IgD-negative memory B cell (primary cell): ENCODE data around the gene LRRC4B. TPM values are rescaled to one million over a fixed set of nuclear protein-coding genes. Genes with fewer than 3 reads are reported as not detected.
"Not testable (repeated sequence)": the region's sequence is repeated elsewhere in the genome, so short reads cannot be mapped to it uniquely, and the experiment has no call there.

Experiments used
- H3K27ac Mint-ChIP-seq, 3 donors: one replicate each; pipeline ENCODE4 v1.8.0; 2020 to 2022; ENCODE audit warnings: mild to moderate bottlenecking in 3 of 3, mixed read lengths in 3 of 3, moderate library complexity in 1 of 3
- H3K27me3 Mint-ChIP-seq: one replicate; pipeline ENCODE4 v1.8.0; 2021; ENCODE audit warnings: mixed read lengths
- H3K36me3 Mint-ChIP-seq: one replicate; pipeline ENCODE4 v1.8.0; 2020; ENCODE audit warnings: mild to moderate bottlenecking, mixed read lengths
- H3K4me1 Mint-ChIP-seq, 3 donors: one replicate each; pipeline ENCODE4 v1.8.0; 2020 to 2022; ENCODE audit warnings: mixed read lengths in 3 of 3, mild to moderate bottlenecking in 1 of 3
- H3K4me3 Mint-ChIP-seq, 4 donors: one replicate each; pipeline ENCODE4 v1.8.0; 2020 to 2022; ENCODE audit warnings: mild to moderate bottlenecking in 4 of 4, mixed read lengths in 4 of 4, moderate library complexity in 3 of 4
- H3K9me3 Mint-ChIP-seq, 3 donors: one replicate each; pipeline ENCODE4 v1.8.0; 2020 to 2021; ENCODE audit warnings: mixed read lengths in 3 of 3, mild to moderate bottlenecking in 1 of 3
- polyA plus RNA-seq: library from polyadenylated mRNA; unstranded; fragments of 300-500 nt; fragmentation: Illumina TruSeq; gene quantifications from one replicate; pipeline ENCODE4 v1.2.3, GENCODE V29; 2021

Gene LRRC4B, protein sequence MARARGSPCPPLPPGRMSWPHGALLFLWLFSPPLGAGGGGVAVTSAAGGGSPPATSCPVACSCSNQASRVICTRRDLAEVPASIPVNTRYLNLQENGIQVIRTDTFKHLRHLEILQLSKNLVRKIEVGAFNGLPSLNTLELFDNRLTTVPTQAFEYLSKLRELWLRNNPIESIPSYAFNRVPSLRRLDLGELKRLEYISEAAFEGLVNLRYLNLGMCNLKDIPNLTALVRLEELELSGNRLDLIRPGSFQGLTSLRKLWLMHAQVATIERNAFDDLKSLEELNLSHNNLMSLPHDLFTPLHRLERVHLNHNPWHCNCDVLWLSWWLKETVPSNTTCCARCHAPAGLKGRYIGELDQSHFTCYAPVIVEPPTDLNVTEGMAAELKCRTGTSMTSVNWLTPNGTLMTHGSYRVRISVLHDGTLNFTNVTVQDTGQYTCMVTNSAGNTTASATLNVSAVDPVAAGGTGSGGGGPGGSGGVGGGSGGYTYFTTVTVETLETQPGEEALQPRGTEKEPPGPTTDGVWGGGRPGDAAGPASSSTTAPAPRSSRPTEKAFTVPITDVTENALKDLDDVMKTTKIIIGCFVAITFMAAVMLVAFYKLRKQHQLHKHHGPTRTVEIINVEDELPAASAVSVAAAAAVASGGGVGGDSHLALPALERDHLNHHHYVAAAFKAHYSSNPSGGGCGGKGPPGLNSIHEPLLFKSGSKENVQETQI
- not detected for polyA plus RNA-seq

DNA sequence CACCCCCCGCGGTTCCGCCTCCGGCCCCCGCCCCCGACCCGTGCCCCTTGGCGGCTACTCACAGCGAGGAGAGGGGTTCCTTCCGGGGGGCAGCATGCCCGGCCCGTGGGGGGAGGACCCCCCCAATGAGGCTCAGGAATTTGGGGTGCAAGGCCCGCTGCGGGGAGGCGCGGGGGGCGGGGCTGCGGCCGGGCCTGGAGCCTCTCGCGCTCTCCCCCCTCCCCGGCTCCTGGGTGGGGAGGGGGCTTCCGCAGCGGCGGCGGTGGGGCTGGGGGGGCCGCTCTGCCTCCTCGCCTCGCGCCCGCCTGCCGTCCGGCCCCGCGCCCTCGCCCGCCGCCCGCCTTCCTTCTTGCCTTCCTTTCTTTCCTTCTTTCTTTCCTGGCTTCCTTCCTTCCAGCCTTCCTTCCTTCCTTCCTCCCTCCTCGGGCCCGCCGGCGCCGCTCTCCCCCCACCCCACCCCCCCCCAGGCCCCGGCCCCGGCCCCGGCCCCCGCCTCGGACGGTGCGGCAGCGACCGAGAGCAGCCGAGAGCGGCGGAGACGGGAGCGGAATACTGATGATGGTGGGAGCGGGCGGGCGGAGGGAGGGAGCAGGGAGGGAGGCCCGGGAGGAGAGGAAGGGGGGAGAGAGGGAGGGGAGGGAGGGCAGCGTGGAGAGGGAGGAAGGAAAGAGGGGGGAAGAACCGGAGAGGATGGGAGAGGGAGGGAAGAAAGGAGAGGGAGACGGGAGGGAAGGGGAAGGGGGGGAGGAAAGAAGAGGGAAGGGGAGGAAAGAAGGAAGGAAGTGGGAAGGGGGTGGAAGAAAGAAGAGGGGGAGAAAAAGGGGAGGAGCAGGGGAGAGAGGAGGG is at the start of gene LRRC4B:
TSS of gene LRRC4B (minus strand) at position 554 of the 846 bp plus-strand sequence. CDS start 19,597 bp downstream, outside the sequence.
- Mint-ChIP-seq H3K27me3 (peaks cover 40% of the 10 kb centered on the region), H3K27ac (no peak within 1 kb of the TSS), H3K4me1 (peaks cover 0 to 6% (median 0%) of the 10 kb centered on the region in 3 donors), H3K4me3 (no peak within 1 kb of the TSS), H3K9me3 (peaks cover 0 to 3% (median 0%) of the 10 kb centered on the region in 3 donors), H3K36me3 (peaks cover 2% of the 10 kb centered on the region)

DNA sequence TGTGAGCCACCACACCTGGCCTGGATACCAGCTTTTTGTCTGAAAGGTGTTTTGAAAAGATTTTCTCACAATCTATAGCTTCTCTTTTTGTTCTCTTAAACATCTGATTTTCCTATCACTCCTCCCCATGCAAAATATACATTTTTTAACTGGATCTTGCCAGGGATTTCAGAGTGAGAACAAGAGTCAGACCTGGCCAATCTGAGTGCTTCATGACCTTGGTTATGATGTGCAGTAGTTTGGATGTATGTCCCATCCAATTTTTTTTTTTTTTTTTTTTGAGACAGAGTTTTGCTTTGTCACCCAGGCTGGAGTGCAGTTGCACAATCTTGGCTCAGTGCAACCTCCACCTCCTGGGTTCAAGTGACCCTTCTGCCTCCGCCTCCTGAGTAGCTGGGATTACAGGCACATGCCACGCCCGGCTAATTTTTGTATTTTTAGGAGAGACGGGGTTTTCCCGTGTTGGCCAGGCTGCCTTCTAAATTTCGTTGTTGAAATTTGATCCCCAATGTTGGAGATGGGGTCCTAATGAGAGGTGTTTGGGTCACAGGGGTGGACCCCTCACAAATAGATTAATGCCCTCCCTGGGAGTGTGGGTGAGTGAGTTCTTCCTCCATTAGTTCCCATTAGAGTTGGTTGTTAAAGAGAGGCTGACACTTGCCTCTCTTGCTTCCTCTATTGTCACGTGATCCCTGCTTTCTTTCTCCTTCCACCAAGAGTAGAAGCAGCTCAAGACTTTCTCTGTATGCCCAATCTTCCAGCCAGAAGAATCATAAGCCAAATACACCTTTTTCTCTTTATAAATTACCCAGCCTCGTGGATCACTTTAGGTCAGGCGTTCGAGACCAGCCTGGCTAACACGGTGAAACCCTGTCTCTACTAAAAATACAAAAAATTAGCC is 44.5 kb upstream of the LRRC4B start:
- not testable (repeated sequence) for H3K36me3 Mint-ChIP-seq, H3K4me1 Mint-ChIP-seq, H3K27ac Mint-ChIP-seq, H3K27me3 Mint-ChIP-seq, H3K4me3 Mint-ChIP-seq, H3K9me3 Mint-ChIP-seq

DNA sequence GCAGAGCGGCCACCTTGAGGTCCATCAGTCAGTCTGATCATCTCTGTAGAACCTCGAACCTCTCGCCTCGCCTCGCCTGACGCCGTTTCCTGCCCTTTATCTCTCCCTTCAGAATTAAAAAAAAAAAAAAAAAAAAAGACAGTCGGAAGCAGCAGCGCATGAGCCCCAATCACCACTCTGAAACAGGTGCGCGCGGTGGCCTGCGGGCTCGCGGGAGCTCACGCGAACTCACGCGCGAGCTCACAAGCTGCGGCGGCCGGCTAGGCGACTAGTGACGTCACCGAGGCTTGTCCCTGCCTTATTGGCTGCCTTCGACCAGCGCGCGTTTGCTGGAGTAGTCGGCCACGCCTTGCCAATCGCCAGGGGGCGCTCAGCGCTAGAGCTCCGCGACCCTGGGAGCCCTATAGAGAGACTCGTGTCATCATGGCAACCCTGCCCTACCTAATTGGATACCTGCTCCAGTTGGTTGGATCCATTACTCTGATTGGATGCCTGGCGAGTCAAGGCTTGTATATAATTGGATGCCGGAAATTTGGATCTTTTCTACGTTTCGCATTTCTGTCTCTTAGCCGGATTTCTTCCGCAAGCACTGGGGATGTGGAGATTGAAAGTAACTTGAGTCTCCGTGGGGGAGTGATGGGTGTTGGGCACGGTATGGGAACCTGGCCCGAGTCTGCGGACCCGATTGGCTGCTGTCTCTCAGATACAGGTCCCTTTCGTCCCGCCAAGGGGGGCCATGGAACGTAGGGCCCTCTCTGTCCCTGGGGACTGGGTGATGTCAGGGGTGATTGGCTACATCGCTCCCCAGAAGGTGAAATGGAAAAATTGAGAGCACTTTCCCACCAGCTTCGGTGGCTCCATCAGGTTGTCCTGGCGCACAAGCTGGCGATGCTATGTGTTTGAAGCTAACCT is 39.9 kb upstream of the LRRC4B start:
- Mint-ChIP-seq H3K4me3 (peak overlapping the region in 2 of 4 donors; percentile 65 to 72), H3K9me3 (peaks cover 3 to 11% (median 11%) of the 10 kb centered on the region in 3 donors), H3K4me1 (peaks cover 4 to 5% (median 4%) of the 10 kb centered on the region in 3 donors), H3K27me3 (peaks cover 13% of the 10 kb centered on the region), H3K27ac (peak overlapping the region in 1 of 3 donors; percentile 50), H3K36me3 (peaks cover 3% of the 10 kb centered on the region)

DNA sequence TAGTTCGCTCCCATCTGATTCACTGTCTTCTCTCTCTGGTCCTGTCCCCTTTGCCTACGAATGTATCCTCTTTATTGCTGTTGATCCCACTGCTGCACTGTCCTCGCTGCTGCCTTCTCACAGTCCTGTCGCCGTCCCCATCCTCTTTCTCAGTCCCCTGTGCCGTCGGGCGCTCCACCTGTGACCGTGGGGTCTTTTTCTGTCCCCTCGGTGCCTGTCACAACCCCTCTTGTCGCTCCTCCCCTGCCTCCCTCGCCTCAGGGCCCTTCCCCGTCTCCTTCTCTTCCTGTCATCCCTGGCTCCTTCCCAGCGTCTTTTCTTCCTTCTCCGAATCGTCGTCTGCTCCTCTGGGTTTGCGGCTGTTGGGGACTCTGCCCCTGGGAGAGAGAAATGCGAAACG is 39.2 kb upstream of the LRRC4B start:
- H3K27me3 Mint-ChIP-seq: peaks cover 19% of the 10 kb centered on the region
- peaks cover 4 to 5% (median 4%) of the 10 kb centered on the region in 3 donors for H3K4me1 Mint-ChIP-seq
- peak overlapping the region in 1 of 3 donors; percentile 76 for H3K27ac Mint-ChIP-seq
- peaks cover 4 to 11% (median 11%) of the 10 kb centered on the region in 3 donors for H3K9me3 Mint-ChIP-seq
- no peak overlapping the region for H3K4me3 Mint-ChIP-seq
- peaks cover 5% of the 10 kb centered on the region for H3K36me3 Mint-ChIP-seq

DNA sequence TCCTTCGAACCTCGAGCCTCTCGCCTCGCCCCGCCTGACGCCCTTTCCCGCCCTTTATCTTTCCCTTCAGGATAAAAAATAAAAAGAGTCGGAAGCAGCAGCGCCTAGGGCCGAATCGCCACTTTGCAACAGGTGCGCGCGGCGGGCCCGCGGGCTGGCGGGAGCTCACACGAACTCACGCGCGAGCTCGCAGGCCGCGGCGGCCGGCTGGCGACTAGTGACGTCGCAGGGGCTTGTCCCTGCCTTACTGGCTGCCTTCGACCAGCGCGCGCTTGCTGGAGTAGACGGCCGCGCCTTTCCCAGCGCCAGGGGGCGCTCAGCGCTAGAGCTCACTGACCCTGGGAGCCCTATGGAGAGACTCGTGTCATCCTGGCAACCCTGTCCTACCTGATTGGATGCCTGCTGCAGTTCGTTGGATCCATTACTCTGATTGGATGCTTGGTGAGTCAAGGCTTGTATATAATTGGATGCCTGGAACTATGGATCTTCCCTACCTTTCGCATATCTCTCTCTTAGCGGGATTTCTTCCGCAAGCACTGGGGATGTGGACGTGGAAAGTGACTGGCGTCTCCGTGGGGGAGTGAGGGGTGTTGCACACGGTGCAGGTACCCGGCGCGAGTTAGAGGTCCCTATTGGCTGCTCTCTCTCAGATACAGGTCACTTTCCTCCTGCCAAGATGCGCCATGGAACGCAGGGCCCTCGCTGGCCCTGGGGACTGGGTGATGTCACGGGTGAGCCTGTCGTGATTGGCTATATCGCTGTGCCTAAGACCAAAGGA is 38.0 kb upstream of the LRRC4B start:
- Mint-ChIP-seq H3K4me3 (peak overlapping the region in 1 of 4 donors; percentile 84), H3K27me3 (peaks cover 19% of the 10 kb centered on the region), H3K9me3 (peaks cover 4 to 11% (median 11%) of the 10 kb centered on the region in 3 donors)
- H3K4me1 Mint-ChIP-seq, H3K36me3 Mint-ChIP-seq, H3K27ac Mint-ChIP-seq: not testable (repeated sequence)

DNA sequence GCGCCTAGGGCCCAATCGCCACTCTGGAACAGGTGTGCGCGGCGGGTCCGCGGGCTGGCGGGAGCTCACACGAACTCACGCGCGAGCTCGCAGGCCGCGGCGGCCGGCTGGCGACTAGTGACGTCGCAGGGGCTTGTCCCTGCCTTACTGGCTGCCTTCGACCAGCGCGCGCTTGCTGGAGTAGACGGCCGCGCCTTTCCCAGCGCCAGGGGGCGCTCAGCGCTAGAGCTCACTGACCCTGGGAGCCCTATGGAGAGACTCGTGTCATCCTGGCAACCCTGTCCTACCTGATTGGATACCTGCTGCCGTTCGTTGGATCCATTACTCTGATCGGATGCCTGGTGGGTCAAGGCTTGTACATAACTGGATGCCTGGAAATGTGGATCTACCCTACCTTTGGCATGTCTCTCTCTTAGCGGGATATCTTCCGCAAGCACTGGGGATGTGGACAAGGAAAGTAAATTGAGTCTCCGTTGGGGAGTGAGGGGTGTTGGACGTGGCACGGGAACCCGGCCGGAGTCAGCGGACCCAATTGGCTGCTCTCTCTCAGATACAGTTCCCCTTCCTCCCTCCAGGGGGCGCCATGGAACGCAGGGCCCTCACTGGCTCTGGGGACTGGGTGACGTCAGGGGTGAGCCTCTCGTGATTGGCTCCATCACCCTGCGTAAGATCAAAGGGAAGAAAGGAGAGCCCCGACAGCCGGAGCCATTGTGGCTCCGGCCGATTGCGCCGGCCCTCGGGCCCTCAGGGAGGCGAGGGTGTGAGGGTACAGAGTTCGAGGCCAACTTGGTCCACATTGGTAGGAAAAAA is 36.2 kb upstream of the LRRC4B start:
- not testable (repeated sequence) for H3K36me3 Mint-ChIP-seq, H3K27ac Mint-ChIP-seq, H3K4me3 Mint-ChIP-seq, H3K4me1 Mint-ChIP-seq
- Mint-ChIP-seq H3K9me3 (peaks cover 4 to 11% (median 6%) of the 10 kb centered on the region in 3 donors), H3K27me3 (peaks cover 19% of the 10 kb centered on the region)

DNA sequence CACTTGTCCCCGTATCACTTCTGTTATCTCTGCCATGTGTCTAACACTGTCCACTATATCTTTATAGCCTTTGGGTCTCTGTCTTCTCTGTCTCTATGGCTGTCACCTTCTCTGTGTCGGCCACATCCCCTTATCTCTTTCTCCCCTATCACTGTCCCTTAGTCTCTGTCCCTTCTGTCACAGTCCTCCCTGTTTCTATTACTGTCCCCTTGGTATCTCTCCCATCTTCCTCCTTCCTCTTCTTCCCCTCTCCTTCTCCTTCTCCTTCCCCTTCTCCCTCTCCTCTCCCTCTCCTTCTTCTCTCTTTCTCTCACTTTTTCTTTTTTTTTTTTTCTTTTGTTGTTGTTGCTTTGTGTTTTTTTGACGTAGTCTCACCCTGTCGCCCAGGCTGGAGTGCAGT is 34.7 kb upstream of the LRRC4B start:
- Mint-ChIP-seq H3K27me3 (peaks cover 19% of the 10 kb centered on the region), H3K4me3 (no peak overlapping the region), H3K27ac (no peak overlapping the region), H3K4me1 (peaks cover 0 to 2% (median 0%) of the 10 kb centered on the region in 3 donors), H3K9me3 (peaks cover 1 to 5% (median 3%) of the 10 kb centered on the region in 3 donors), H3K36me3 (peaks cover 8% of the 10 kb centered on the region)

DNA sequence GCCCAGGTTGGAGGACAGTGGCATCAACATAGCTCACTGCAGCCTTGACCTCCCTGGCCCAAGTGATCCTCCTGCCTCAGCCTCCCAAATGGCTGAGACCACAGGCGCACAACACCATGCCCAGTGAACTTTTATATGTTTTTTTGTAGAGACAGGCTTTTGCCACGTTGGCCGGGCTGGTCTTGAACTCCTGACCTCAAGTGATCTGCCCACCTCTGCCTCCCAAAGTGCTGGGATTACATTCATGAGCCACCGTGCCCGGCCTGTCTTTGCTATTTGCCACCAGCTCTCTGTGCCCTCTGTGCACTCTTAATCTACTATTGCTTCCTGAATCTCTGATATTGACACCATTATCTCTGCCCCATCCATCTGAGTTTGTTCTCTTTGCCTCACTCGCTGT is 34.3 kb upstream of the LRRC4B start:
- H3K36me3 Mint-ChIP-seq: peaks cover 12% of the 10 kb centered on the region
- H3K27me3 Mint-ChIP-seq: peaks cover 19% of the 10 kb centered on the region
- no peak overlapping the region for H3K4me3 Mint-ChIP-seq
- H3K4me1 Mint-ChIP-seq: peaks cover 0 to 2% (median 0%) of the 10 kb centered on the region in 3 donors
- peaks cover 1 to 5% (median 3%) of the 10 kb centered on the region in 3 donors for H3K9me3 Mint-ChIP-seq
- H3K27ac Mint-ChIP-seq: no peak overlapping the region

DNA sequence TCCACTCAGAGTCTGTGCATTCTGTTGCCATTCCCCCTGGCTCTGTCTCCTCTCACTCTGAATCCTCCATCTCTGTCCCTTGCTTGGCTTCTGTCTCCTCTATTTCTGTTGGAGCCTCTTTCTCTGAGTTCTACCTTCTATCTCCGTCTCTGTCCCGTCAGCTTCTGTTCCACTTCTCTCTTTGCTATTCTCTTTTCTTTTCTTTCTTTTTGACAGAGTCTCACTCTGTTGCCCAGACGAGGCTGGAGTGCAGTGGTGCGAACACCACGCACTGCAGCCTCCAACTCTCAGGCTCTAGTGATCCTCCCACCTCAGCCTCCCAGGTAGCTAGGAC is 33.8 kb upstream of the LRRC4B start:
- Mint-ChIP-seq H3K36me3 (peaks cover 9% of the 10 kb centered on the region), H3K27ac (no peak overlapping the region), H3K27me3 (peaks cover 19% of the 10 kb centered on the region), H3K4me1 (no peaks in the 10 kb centered on the region), H3K9me3 (peaks cover under 1 to 3% (median 1%) of the 10 kb centered on the region in 3 donors), H3K4me3 (no peak overlapping the region)

DNA sequence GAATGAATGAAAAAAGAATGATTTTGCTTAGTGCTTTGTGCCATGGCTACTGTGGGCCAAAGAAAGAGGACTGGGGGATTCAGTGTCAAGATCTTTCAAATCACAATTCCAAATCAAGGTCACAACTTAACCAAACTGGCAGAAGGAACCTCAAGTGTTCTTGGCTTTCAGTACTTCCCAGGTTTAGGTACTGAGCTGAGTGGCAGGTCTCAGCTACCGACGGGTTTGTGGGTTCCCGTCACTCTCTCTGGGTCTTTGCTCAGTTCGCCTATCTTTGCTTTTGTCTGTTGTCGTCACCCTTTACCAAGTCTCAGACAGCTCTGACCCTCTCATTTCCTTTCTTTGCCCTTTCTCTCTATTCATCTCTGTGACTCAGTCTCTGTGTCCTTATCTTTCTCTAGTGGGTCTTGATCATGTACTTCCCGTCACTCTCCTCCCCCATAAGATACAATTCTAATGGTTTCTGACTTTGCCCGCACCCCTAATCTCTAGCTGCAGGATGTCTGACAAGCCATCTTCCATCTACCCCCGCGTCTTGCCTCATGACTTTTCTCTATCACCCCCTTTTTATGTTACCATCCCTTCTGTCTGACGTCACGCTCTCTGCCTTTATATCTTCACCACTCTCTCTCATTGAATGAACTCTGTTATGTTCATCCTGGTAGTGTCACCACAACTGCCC is 33.3 kb upstream of the LRRC4B start:
- Mint-ChIP-seq H3K9me3 (peaks cover 0 to 2% (median 1%) of the 10 kb centered on the region in 3 donors), H3K4me1 (no peaks in the 10 kb centered on the region), H3K4me3 (no peak overlapping the region), H3K27ac (no peak overlapping the region), H3K36me3 (peaks cover 9% of the 10 kb centered on the region), H3K27me3 (peaks cover 19% of the 10 kb centered on the region)

DNA sequence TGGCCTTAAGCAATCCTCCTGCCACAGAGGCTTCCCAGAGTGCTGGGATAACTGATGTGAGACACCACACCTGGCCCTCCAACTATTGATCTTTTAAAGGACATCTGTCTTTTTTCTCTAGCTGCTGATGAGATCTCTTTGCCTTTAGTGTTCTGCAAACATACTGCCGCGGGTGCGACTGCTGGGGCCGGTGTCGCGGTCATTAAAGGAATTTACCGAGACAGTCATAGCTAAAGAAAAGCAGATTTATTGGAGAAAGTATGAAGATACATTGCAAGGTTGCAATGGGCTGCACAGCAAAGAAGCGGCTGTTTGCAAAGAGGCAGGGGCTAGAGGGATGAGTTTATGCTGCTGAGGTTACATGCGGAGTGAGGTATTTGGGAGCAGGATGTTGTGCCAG is 31.2 kb upstream of the LRRC4B start:
- H3K4me1 Mint-ChIP-seq: no peaks in the 10 kb centered on the region
- peaks cover 8% of the 10 kb centered on the region for H3K27me3 Mint-ChIP-seq
- H3K9me3 Mint-ChIP-seq: peaks cover 0 to 2% (median 1%) of the 10 kb centered on the region in 3 donors
- peak overlapping the region in 1 of 4 donors; percentile 3 for H3K4me3 Mint-ChIP-seq
- H3K27ac Mint-ChIP-seq: no peak overlapping the region
- H3K36me3 Mint-ChIP-seq: peaks cover 11% of the 10 kb centered on the region
